ENCODE measurements around the gene CADPS. TPM values are rescaled to one million over a fixed set of nuclear protein-coding genes. Genes with fewer than 3 reads are reported as not detected.

The CADPS gene
- total RNA-seq, 1 donor from 2014 or later, result 1.3 TPM

- DNase-seq (ENCODE audit: low read depth) (no peak), FAIRE-seq (no peak)
- TF ChIP-seq CTCF (IDR thresholded peaks at IDR 0.05; ENCODE audit: insufficient read depth, low read length, severe bottlenecking), result no peak
- no peak overlapping the region for H3K4me3 ChIP-seq (ENCODE audit: low read depth, low read length)
- H3K27me3 ChIP-seq (ENCODE audit: control insufficient read depth, insufficient read depth, low read length), result peaks cover 55% of the 10 kb centered on the region
- H3K36me3 ChIP-seq (ENCODE audit: control insufficient read depth, insufficient read depth, low read length), result no peaks in the 10 kb centered on the region
Measured at GRCh38 chr3:62379321-62379798, 495.9 kb downstream of the CADPS start.

GRCh38 chr3:62378921-62379320 is 496.3 kb downstream of the CADPS start:
- FAIRE-seq (no peak), DNase-seq (ENCODE audit: low read depth) (no peak)
- TF ChIP-seq CTCF (IDR thresholded peaks at IDR 0.05; ENCODE audit: insufficient read depth, low read length, severe bottlenecking), result no peak
- Histone ChIP-seq H3K4me3 (ENCODE audit: low read depth, low read length) (no peak overlapping the region), H3K36me3 (ENCODE audit: control insufficient read depth, insufficient read depth, low read length) (no peaks in the 10 kb centered on the region), H3K27me3 (ENCODE audit: control insufficient read depth, insufficient read depth, low read length) (peaks cover 58% of the 10 kb centered on the region)

- Histone ChIP-seq H3K36me3 (ENCODE audit: control insufficient read depth, insufficient read depth, low read length) (no peaks in the 10 kb centered on the region), H3K4me3 (ENCODE audit: low read depth, low read length) (no peak overlapping the region), H3K27me3 (ENCODE audit: control insufficient read depth, insufficient read depth, low read length) (peaks cover 63% of the 10 kb centered on the region)
- DNase-seq (ENCODE audit: low read depth) (no peak), FAIRE-seq (no peak)
- TF ChIP-seq CTCF (IDR thresholded peaks at IDR 0.05; ENCODE audit: insufficient read depth, low read length, severe bottlenecking), result no peak
Measured at GRCh38 chr3:62378311-62378789, 496.9 kb downstream of the CADPS start.

- FAIRE-seq (no peak), DNase-seq (ENCODE audit: low read depth) (no peak)
- Histone ChIP-seq H3K4me3 (ENCODE audit: low read depth, low read length) (no peak overlapping the region), H3K36me3 (ENCODE audit: control insufficient read depth, insufficient read depth, low read length) (no peaks in the 10 kb centered on the region), H3K27me3 (ENCODE audit: control insufficient read depth, insufficient read depth, low read length) (peaks cover 71% of the 10 kb centered on the region)
- TF ChIP-seq CTCF (IDR thresholded peaks at IDR 0.05; ENCODE audit: insufficient read depth, low read length, severe bottlenecking), result no peak
Measured at GRCh38 chr3:62376906-62377877, 498.0 kb downstream of the CADPS start.

GRCh38 chr3:62376454-62376720 is 498.8 kb downstream of the CADPS start:
- Histone ChIP-seq H3K27me3 (ENCODE audit: control insufficient read depth, insufficient read depth, low read length) (peaks cover 77% of the 10 kb centered on the region), H3K4me3 (ENCODE audit: low read depth, low read length) (no peak overlapping the region), H3K36me3 (ENCODE audit: control insufficient read depth, insufficient read depth, low read length) (no peaks in the 10 kb centered on the region)
- DNase-seq (ENCODE audit: low read depth) (no peak), FAIRE-seq (no peak)
- TF ChIP-seq CTCF (IDR thresholded peaks at IDR 0.05; ENCODE audit: insufficient read depth, low read length, severe bottlenecking), result no peak

All from bronchial epithelial cell (primary cell).